ENCODE results near the gene MGAT5.

MGAT5 gene

GRCh38 chr2:134445985-134446382 is 192.1 kb downstream of the MGAT5 start:
- DNase-seq (ENCODE audit: low read depth), result no peak
- no peak overlapping the region for H3K4me3 ChIP-seq (ENCODE audit: low read length)
- no peak for TF ChIP-seq CTCF (IDR thresholded peaks at IDR 0.05; ENCODE audit: insufficient read depth, low read depth, low read length, missing control alignments)

- no peak overlapping the region for H3K4me3 ChIP-seq (ENCODE audit: low read length)
- TF ChIP-seq CTCF (IDR thresholded peaks at IDR 0.05; ENCODE audit: insufficient read depth, low read depth, low read length, missing control alignments), result no peak
Observed at GRCh38 chr2:134446383-134447017, 192.6 kb downstream of the MGAT5 start.

GRCh38 chr2:134447669-134448068 is 193.8 kb downstream of the MGAT5 start:
- no peak for TF ChIP-seq CTCF (IDR thresholded peaks at IDR 0.05; ENCODE audit: insufficient read depth, low read depth, low read length, missing control alignments)
- H3K4me3 ChIP-seq (ENCODE audit: low read length), result no peak overlapping the region
- DNase-seq (ENCODE audit: low read depth), result no peak

More at GRCh38 chr2:134446383-134447017, 192.6 kb downstream of the MGAT5 start:
- peak; percentile 13 for DNase-seq (ENCODE audit: low read depth)

- DNase-seq (ENCODE audit: low read depth), result no peak
- no peak overlapping the region for H3K4me3 ChIP-seq (ENCODE audit: low read length)
- no peak for TF ChIP-seq CTCF (IDR thresholded peaks at IDR 0.05; ENCODE audit: insufficient read depth, low read depth, low read length, missing control alignments)
Observed at GRCh38 chr2:134448650-134449049, 194.8 kb downstream of the MGAT5 start.

- no peak overlapping the region for H3K4me3 ChIP-seq (ENCODE audit: low read length)
- DNase-seq (ENCODE audit: low read depth), result no peak
- TF ChIP-seq CTCF (IDR thresholded peaks at IDR 0.05; ENCODE audit: insufficient read depth, low read depth, low read length, missing control alignments), result no peak
Observed at GRCh38 chr2:134449157-134449556, 195.3 kb downstream of the MGAT5 start.

- TF ChIP-seq CTCF (IDR thresholded peaks at IDR 0.05; ENCODE audit: insufficient read depth, low read depth, low read length, missing control alignments), result no peak
- no peak for DNase-seq (ENCODE audit: low read depth)
- H3K4me3 ChIP-seq (ENCODE audit: low read length), result no peak overlapping the region
Observed at GRCh38 chr2:134449751-134450513, 196.1 kb downstream of the MGAT5 start.

- TF ChIP-seq CTCF (IDR thresholded peaks at IDR 0.05; ENCODE audit: insufficient read depth, low read depth, low read length, missing control alignments), result no peak
- DNase-seq (ENCODE audit: low read depth), result no peak
- H3K4me3 ChIP-seq (ENCODE audit: low read length), result no peak overlapping the region
Observed at GRCh38 chr2:134451347-134451630, 197.4 kb downstream of the MGAT5 start.

Measured in epithelial cell of esophagus (primary cell).